ENCODE results near the gene COTL1. TPM values are rescaled to one million over a fixed set of nuclear protein-coding genes. Genes with fewer than 3 reads are reported as not detected.

COTL1 gene
- total and polyA plus RNA-seq, 2 of the 13 experiments (the other 11 are each of a cell fraction or from before 2014, with no cell fraction given) = 8.7 to 16.9 TPM

GRCh38 chr16:84647828-84648594 lies 30.1 kb upstream of the COTL1 start, which contains the start of gene KLHL36 (continued):
- peak; percentile 76; the same call in 1 of the 2 replicates for TF ChIP-seq ZNF609 (CRISPR knock-in tag; IDR thresholded peaks at IDR 0.05; ENCODE audit: borderline replicate concordance)
- TF ChIP-seq THAP8 (CRISPR knock-in tag; IDR thresholded peaks at IDR 0.05; ENCODE audit: borderline replicate concordance) = no peak
- TF ChIP-seq CEBPB (IDR thresholded peaks at IDR 0.05; ENCODE audit: borderline replicate concordance, low read depth, low read length) = no peak
- TF ChIP-seq NAIF1 (CRISPR knock-in tag; IDR thresholded peaks at IDR 0.05; ENCODE audit: borderline replicate concordance) = no peak
- TF ChIP-seq ZNF460 (CRISPR knock-in tag; IDR thresholded peaks at IDR 0.05; ENCODE audit: borderline replicate concordance) = no peak
- TF ChIP-seq ZNF530 (CRISPR knock-in tag; IDR thresholded peaks at IDR 0.05; ENCODE audit: low read depth) = no peak
- TF ChIP-seq ZSCAN29 (CRISPR knock-in tag; conservative IDR thresholded peaks at IDR 0.05) = 0 out of 2 replicates have a peak, but pooled peaks have one; percentile 50
- no peak for TF ChIP-seq ZNF614 (CRISPR knock-in tag; IDR thresholded peaks at IDR 0.05; ENCODE audit: borderline replicate concordance)
- no peak for TF ChIP-seq RFXANK (CRISPR knock-in tag; IDR thresholded peaks at IDR 0.05)
- TF ChIP-seq HMG20B (CRISPR knock-in tag; conservative IDR thresholded peaks at IDR 0.05) = no peak
- TF ChIP-seq MTERF4 (CRISPR knock-in tag; IDR thresholded peaks at IDR 0.05) = 0 out of 2 replicates have a peak, but pooled peaks have one; percentile 73
- no peak for TF ChIP-seq NFIB (CRISPR knock-in tag; IDR thresholded peaks at IDR 0.05; ENCODE audit: borderline replicate concordance)
- TF ChIP-seq YEATS2 (CRISPR knock-in tag; IDR thresholded peaks at IDR 0.05; ENCODE audit: borderline replicate concordance) = peak; percentile 47; the same call in 1 of the 2 replicates
- no peak for TF ChIP-seq GTF2F1 (IDR thresholded peaks at IDR 0.05; ENCODE audit: low read length)
- TF ChIP-seq IKZF5 (CRISPR knock-in tag; IDR thresholded peaks at IDR 0.05) = peak; percentile 20; the same call in 1 of the 2 replicates
- TF ChIP-seq ZZZ3 (CRISPR knock-in tag; IDR thresholded peaks at IDR 0.05; ENCODE audit: borderline replicate concordance) = 0 out of 2 replicates have a peak, but pooled peaks have one; percentile 45
- no peak for TF ChIP-seq SATB2 (CRISPR knock-in tag; IDR thresholded peaks at IDR 0.05)
- 0 out of 2 replicates have a peak, but pooled peaks have one; percentile 54 for TF ChIP-seq ZNF790 (CRISPR knock-in tag; IDR thresholded peaks at IDR 0.05; ENCODE audit: borderline replicate concordance)
- TF ChIP-seq ZNF430 (CRISPR knock-in tag; IDR thresholded peaks at IDR 0.05) = peak; percentile 44
- TF ChIP-seq ESRRA (CRISPR knock-in tag; IDR thresholded peaks at IDR 0.05; ENCODE audit: low read depth) = no peak; the same call in 1 of the 2 replicates
- peak; percentile 68; the same call in 1 of the 2 replicates for TF ChIP-seq ZNF563 (CRISPR knock-in tag; IDR thresholded peaks at IDR 0.05)
